Upper lobe of left lung (tissue), 6 donors: ENCODE results near the gene SULT2B1. TPM values are rescaled to one million over a fixed set of nuclear protein-coding genes. Genes with fewer than 3 reads are reported as not detected.
A peak's percentile ranks its signal among the peaks of the same experiment; 100 is the strongest.

Experiments used
- ATAC-seq, 2 donors: fragments of 200-7000 bp; cut with Tn5 transposase; one replicate each; pipeline ENCODE4 v1.9.1; 2022; ENCODE audit warnings: mild to moderate bottlenecking in 2 of 2, moderate library complexity in 2 of 2; ENCODE audit not compliant: low FRiP score in 2 of 2
- DNase-seq, 2 donors: peaks; one replicate each; pipeline ENCODE4 v3.0.0-alpha.2; 2019 to 2020
- H3K27ac ChIP-seq, 4 donors: fragments of 200-600 bp; sonication (generic); one replicate each; pipeline ENCODE4 v1.5.1; 2016 to 2019
- H3K27me3 ChIP-seq, 4 donors: fragments of 200-600 bp; sonication (generic); one replicate each; pipeline ENCODE4 v1.5.1; 2017 to 2019
- H3K36me3 ChIP-seq, 4 donors: fragments of 200-600 bp; sonication (generic); one replicate each; pipeline ENCODE4 v1.5.1; 2016 to 2019
- H3K4me1 ChIP-seq, 4 donors: fragments of 200-600 bp; sonication (generic); one replicate each; pipeline ENCODE4 v1.5.1; 2018 to 2019
- H3K4me3 ChIP-seq, 4 donors: fragments of 200-600 bp; sonication (generic); one replicate each; pipeline ENCODE4 v1.5.1; 2017 to 2019; ENCODE audit warnings: mild to moderate bottlenecking in 2 of 4, moderate library complexity in 1 of 4
- H3K9me3 ChIP-seq, 4 donors: fragments of 200-600 bp; sonication (generic); one replicate each; pipeline ENCODE4 v1.5.1; 2018 to 2019
- CTCF ChIP-seq, 6 experiments: fragments of 450-650 bp in 4 of 6; fragments of 200-600 bp in 2 of 6; sonication (generic) in 2 of 6; IDR thresholded peaks; one replicate each; pipeline ENCODE4 v1.5.1; 2016 to 2019; ENCODE audit warnings: antibody characterized with exemption in 6 of 6
- EP300 ChIP-seq, 4 donors: sonication (generic); formaldehyde crosslinking; IDR thresholded peaks; one replicate each; pipeline ENCODE4 v1.5.1; 2017; ENCODE audit warnings: antibody characterized with exemption in 4 of 4, control low read depth in 2 of 4
- POLR2A ChIP-seq, 4 donors: fragments of 450-650 bp; IDR thresholded peaks; one replicate each; pipeline ENCODE4 v1.5.1; 2016 to 2017; ENCODE audit warnings: antibody characterized with exemption in 4 of 4, mild to moderate bottlenecking in 2 of 4
- POLR2AphosphoS5 ChIP-seq, 2 donors: sonication (generic); formaldehyde crosslinking; IDR thresholded peaks; one replicate each; pipeline ENCODE4 v1.5.1; 2017; ENCODE audit warnings: antibody characterized with exemption in 2 of 2
- WGBS, 2 donors: methylation state at CpG; one replicate each; pipeline ENCODE4 v1.1.5; 2017 to 2018; 5-methylcytosine and 5-hydroxymethylcytosine counted together
- total RNA-seq, 6 donors: library from RNA; depleted of rRNA in 4 of 6; stranded (reverse); fragments of >200 nt in 4 of 6; gene quantifications; one replicate each; pipeline versions ENCODE4 v1.1.0 to v1.2.1, GENCODE V29; 2016 to 2021
- donor health status: DM: no; HTN: no; CAD: no; lungs with moderate emphysema.
- donor health status: DM: no; HTN: yes; CAD: no; lungs with severe emphysema.

SULT2B1 gene
- total RNA-seq, 6 donors from 2014 or later = 10.5 to 19.6 (median 15.2) TPM

- WGBS, 2 donors = 1% methylated on average over 23 to 30 of the region's 35 CpGs
- TF ChIP-seq EP300 (IDR thresholded peaks at IDR 0.05) (no peak), POLR2AphosphoS5 (IDR thresholded peaks at IDR 0.05) (no peak), POLR2A (IDR thresholded peaks at IDR 0.05) (no peak), CTCF (IDR thresholded peaks at IDR 0.05) (no peak)
- ATAC-seq (no peak), DNase-seq (peak; percentile 64 to 77)
- Histone ChIP-seq H3K27ac (peak overlapping the region; percentile 92 to 97 (median 95)), H3K9me3 (no peaks in the 10 kb centered on the region), H3K4me1 (peaks cover 60 to 70% (median 62%) of the 10 kb centered on the region in 4 donors), H3K27me3 (no peaks in the 10 kb centered on the region), H3K4me3 (peak overlapping the region; percentile 66 to 82 (median 78)), H3K36me3 (no peaks in the 10 kb centered on the region)
Measured at GRCh38 chr19:48635966-48636858, 84.2 kb downstream of the SULT2B1 start.

- Histone ChIP-seq H3K36me3 (no peaks in the 10 kb centered on the region), H3K9me3 (no peaks in the 10 kb centered on the region), H3K4me3 (peak within 1 kb of the TSS; percentile 66 to 82 (median 78)), H3K4me1 (peaks cover 52 to 63% (median 55%) of the 10 kb centered on the region in 4 donors), H3K27me3 (no peaks in the 10 kb centered on the region), H3K27ac (peak within 1 kb of the TSS; percentile 92 to 97 (median 95))
- WGBS, 2 donors = 0% methylated on average over 17 of the region's 40 CpGs; no CpG with 5 or more reads in 1 of the 2 donors
- DNase-seq = peak; percentile 70 to 91
- ATAC-seq = no peak
- TF ChIP-seq EP300 (IDR thresholded peaks at IDR 0.05) = no peak
- TF ChIP-seq POLR2A (IDR thresholded peaks at IDR 0.05) = peak in 2 of 4 donors; percentile 26 to 67
- TF ChIP-seq CTCF (IDR thresholded peaks at IDR 0.05) = peak in 3 of 6 experiments; percentile 14 to 38 (median 17)
- TF ChIP-seq POLR2AphosphoS5 (IDR thresholded peaks at IDR 0.05) = no peak
Measured at GRCh38 chr19:48636859-48637448, 85.0 kb downstream of the SULT2B1 start, which contains the start of gene DBP. Gene DBP (minus strand): TSS chr19:48637379. CDS start chr19:48636994, 385 bp downstream.

GRCh38 chr19:48637449-48637947 is 85.5 kb downstream of the SULT2B1 start:
- WGBS, 2 donors = 0% methylated on average over 12 to 19 of the region's 38 CpGs
- Histone ChIP-seq H3K27ac (peak overlapping the region; percentile 92 to 97 (median 95)), H3K4me3 (peak overlapping the region; percentile 66 to 82 (median 78)), H3K27me3 (no peaks in the 10 kb centered on the region), H3K4me1 (peaks cover 47 to 57% (median 50%) of the 10 kb centered on the region in 4 donors), H3K9me3 (no peaks in the 10 kb centered on the region), H3K36me3 (no peaks in the 10 kb centered on the region)
- DNase-seq = peak; percentile 98 to 99
- ATAC-seq = peak; percentile 86 to 95
- TF ChIP-seq POLR2AphosphoS5 (IDR thresholded peaks at IDR 0.05) (peak; percentile 63 to 82), EP300 (IDR thresholded peaks at IDR 0.05) (peak in 1 of 4 donors; percentile 63), CTCF (IDR thresholded peaks at IDR 0.05) (no peak)

- peak overlapping the region; percentile 36 to 82 (median 72) for H3K4me3 ChIP-seq
- 6 to 8% methylated on average over 28 to 29 of the region's 29 CpGs for WGBS, 2 donors
- peak; percentile 71 to 86 for ATAC-seq
- DNase-seq = peak; percentile 87 to 94
- no peaks in the 10 kb centered on the region for H3K9me3 ChIP-seq
- H3K27ac ChIP-seq = peak overlapping the region; percentile 92 to 97 (median 95)
- H3K27me3 ChIP-seq = no peaks in the 10 kb centered on the region
- H3K4me1 ChIP-seq = peaks cover 40 to 51% (median 43%) of the 10 kb centered on the region in 4 donors
- H3K36me3 ChIP-seq = no peaks in the 10 kb centered on the region
- TF ChIP-seq POLR2A (IDR thresholded peaks at IDR 0.05) (peak in 1 of 4 donors; percentile 61), POLR2AphosphoS5 (IDR thresholded peaks at IDR 0.05) (peak; percentile 6 to 55), CTCF (IDR thresholded peaks at IDR 0.05) (no peak), EP300 (IDR thresholded peaks at IDR 0.05) (no peak)
Measured at GRCh38 chr19:48637948-48638830, 86.2 kb downstream of the SULT2B1 start.
